GM12892 (cell line): ENCODE measurements around the gene HHAT.

Experiments used
- DNase-seq: peaks from one replicate; pipeline ENCODE4 v3.0.0; 2011; ENCODE audit not compliant: insufficient read length
- FAIRE-seq: peaks from 2 replicates; lab custom pipeline; 2011; peaks lifted over from hg19 to GRCh38; lab: Jason Lieb, UNC
- POLR2A ChIP-seq: IDR thresholded peaks from 2 replicates; pipeline ENCODE4 v1.6.1; 2011; ENCODE audit warnings: low read depth, low read length, control low read depth
- POLR2AphosphoS5 ChIP-seq: IDR thresholded peaks from 2 replicates; pipeline ENCODE4 v1.6.1; 2011; ENCODE audit warnings: low read depth, low read length, control low read depth
- TAF1 ChIP-seq: IDR thresholded peaks from 2 replicates; pipeline ENCODE4 v1.6.1; 2011; ENCODE audit warnings: low read depth, mild to moderate bottlenecking, control low read depth, low read length, borderline replicate concordance

The HHAT gene

DNA sequence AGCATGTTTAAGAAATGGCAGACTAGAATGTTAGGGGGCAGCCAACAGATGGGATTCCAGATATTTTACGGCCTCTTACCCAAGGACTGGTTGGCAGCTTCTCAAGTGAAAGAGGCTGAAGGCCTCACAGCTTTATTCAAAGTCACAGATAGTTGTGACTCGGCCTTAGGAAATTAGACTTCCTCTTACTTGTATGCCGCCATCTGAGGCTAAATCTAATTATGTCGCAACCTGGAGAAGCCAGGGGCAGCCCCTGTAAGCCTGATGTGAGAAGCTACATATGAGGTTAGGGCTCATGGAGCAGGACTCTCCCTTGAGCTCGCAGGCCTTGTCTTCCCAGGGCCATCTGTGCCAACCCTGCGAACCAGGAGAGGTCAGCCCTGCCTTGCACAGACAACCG is 352.5 kb downstream of the HHAT start:
- TF ChIP-seq TAF1, result no peak
- no peak for TF ChIP-seq POLR2A
- FAIRE-seq (no peak), DNase-seq (no peak)

DNA sequence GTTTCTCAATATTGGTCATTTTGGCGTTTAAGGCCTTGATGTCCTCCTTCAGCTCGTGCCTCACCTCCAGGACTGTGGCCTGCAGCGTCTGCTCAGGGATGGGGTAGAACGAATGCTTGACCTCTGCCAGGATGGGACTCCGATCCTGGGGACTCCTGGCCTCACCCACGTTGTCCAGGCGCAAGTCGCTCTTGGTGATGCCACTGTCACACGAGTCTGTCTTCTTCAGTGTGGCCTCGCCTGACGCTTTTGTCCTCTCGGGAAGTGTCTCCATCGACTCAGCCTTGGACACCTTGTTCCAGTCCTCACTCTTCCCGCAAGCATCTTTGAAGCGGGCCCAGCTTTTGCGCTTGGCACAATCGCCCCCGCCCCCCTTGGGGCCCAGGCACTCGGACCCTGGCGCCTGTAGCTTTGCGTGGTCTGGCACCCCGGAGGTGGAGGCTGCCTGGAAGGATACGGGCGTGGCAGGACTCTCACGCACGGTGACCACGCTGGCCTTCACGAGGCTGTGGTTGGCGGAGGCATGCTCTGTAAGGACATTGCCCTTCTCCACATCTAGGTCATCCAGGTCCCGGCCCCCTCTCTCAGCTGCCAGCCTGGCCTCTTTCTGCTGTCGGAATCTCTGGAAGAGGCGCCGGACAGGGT is 354.8 kb downstream of the HHAT start:
- DNase-seq, result no peak
- TF ChIP-seq POLR2AphosphoS5, result no peak
- TF ChIP-seq TAF1, result no peak
- no peak for TF ChIP-seq POLR2A
- FAIRE-seq, result no peak

DNA sequence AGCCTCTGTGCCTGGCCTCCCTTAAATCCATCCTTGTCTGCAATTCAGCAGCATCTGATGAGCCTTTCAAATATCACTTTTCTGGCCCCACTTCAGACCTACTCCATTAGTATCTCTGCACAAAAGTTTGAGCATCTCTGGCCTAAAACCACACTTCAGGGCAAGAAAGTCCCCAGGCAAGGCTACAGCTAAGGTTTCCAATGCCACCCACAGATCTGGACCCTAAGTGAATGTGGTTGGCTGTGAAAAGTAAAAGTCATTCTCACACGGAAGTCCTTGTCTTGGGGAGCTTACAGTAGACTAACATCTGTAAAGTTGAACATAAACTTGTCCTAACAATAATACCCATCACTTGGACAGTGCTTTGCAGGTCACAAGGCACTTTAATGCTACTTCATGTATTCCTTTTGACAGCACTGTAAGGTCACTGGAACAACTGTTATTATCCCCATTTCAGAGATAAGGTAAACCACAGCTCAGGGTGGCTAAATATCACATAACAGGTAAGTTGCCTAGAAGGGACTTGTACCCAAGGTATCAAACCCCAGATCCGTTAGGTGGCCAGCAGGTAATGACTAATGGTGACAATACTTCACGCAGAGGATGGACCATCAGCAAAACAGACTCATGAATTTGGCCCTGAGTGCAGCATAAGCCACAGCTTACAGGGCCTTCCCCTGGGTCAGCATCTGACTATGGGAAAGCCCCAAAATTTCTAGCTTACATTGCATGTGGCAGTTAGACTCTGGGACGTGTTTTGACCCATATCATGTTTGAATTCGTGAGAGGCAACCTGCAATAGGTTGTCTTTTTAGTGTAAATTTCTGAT is 356.0 kb downstream of the HHAT start:
- TF ChIP-seq POLR2AphosphoS5 (no peak), POLR2A (no peak), TAF1 (no peak)
- DNase-seq (peak; percentile 31), FAIRE-seq (peak; percentile 87)

DNA sequence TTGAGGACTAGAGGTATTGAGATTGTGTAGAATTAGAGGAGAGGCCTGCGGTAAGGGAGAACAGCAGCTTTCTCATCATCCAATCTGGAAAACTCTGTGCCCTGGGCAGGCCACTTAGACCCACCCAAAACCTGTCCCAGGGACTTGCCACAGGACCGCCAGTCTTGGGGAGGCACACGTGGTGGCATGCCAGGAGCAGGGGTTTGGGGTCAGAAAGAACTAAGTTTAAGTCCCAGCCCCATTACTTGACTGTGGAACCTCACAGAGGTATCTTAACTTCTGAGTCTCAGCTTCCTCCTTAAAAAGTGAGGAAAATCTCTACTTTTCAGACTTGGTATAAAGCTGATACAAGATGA is 356.6 kb downstream of the HHAT start:
- FAIRE-seq (no peak), DNase-seq (no peak)
- TF ChIP-seq POLR2AphosphoS5 (no peak), TAF1 (no peak), POLR2A (no peak)

DNA sequence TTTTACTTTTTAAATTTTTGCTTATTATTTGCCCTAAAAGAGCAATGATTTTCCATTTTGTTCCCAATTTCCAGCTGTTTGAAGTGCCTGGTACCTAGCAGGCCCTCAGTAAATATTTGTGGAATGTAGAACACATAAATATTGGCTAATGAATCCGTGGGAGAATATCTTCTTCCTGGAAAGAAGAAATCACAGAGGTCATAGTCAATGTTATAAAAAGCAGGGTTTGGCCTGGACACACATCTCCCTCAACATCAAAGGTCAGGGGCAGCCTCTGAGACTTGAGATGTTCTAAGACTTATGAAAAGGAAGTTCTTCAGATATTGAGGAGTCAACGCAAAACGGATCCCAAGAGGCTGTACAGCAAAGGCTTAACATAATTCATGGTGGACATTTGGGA is 358.1 kb downstream of the HHAT start:
- TF ChIP-seq POLR2A (no peak), TAF1 (no peak), POLR2AphosphoS5 (no peak)
- FAIRE-seq, result no peak
- DNase-seq, result no peak

DNA sequence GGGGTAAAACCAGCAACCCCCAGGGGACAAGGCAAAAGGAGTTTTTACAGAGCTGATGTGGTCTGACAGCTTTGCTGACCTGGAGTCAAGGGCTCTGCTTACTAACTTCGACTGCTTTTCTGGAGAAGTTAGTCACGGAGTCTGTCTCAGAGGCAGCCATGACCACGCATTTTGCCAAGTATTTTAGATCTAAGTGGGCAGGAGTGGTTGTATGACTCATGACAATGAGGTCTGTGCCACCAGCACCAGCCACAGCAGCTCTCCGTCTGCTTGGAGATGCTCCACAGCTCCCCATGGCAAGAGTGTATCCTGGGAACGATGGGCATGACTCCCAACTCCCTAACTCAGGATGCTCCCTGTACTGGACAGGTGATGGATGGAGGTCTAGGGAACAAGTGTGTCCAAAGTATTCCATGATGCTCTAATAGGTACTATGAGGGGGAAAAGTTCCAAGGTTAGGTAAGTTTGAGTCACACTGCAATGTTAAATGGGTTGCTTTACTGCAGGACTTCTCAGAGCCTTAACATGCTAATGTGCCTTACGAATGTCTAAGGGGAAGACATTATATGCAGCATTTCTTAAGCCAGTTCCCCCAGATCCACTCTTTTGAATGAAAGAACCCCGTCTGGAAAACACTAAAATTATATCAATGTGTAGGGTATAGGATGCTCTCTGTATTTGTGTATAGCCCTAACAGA is 359.0 kb downstream of the HHAT start:
- DNase-seq (no peak), FAIRE-seq (no peak)
- TF ChIP-seq POLR2AphosphoS5, result no peak
- no peak for TF ChIP-seq TAF1
- TF ChIP-seq POLR2A, result no peak

DNA sequence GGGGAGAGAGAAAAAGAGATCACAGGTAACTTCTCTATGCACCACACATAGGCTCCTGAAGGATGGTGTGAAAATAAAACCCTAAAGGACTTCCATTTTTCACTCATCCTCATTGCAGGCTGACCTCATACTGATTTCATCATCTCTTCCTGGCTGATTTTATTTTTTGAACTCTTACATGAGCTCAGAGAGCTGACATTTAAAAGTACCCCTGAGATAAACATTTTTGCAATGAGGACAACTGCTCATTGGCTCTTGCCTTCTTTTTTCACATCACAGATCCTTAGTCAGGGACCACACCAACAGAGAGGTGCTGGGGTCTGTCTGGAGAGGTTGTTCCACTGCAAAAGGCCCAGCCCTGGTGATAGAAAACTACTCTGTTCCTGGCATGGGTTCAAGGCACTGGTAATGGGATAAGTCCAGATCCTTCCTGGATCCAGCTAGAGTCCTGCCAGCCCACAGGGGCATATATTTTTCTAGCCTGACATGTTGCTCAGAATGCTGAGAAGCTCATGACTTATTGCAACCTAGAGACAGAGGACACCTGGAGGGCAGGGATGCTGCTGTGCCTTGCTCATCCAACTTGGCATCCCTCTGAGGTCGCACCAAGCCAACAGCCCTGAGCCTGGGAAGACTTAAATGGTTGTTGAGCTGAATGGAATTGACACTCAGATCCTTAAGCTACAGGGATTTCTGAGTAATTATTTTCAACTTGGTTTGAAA is 360.0 kb downstream of the HHAT start:
- no peak for DNase-seq
- no peak for TF ChIP-seq POLR2AphosphoS5
- no peak for TF ChIP-seq TAF1
- no peak for TF ChIP-seq POLR2A
- no peak for FAIRE-seq

DNA sequence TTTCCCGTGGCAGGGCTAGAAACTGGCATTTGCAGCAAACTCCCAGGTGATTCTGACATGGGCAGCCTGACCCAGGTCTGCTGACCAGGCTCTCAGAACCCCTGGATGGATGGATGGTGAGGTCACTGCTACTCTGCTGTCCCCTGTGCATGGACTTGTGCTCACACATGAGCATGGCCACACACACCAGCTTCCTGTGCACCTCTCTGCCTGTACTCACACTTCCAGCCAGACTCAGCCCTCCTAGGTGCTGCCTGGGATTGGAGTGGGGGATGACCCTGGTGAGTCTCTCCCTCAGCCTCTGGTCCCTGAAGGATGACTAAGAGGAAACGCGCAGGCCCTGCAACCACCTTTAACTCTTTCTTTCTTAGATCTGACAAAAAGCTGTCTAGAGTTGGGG is 361.1 kb downstream of the HHAT start:
- FAIRE-seq (no peak), DNase-seq (no peak)
- TF ChIP-seq POLR2A, result no peak
- no peak for TF ChIP-seq POLR2AphosphoS5
- no peak for TF ChIP-seq TAF1

DNA sequence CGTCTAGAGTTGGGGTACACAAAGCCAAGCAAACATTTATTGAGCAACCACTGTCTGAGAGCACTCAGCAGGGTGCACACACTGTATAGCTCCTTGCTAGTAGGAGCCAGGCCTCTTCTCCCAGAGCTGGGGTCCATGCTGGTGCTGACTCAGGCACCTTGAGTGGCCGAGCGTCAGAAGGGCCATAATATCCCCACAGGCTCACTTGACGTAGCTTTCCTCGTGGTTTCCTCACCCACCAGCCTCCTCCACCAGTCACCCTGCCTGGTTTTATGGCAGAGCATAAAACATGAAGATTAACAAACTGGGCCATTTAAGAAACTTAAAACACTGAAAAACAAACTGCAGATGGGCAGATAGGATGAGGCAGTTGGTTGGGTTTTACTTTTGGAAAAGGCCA is 361.5 kb downstream of the HHAT start:
- FAIRE-seq (no peak), DNase-seq (no peak)
- TF ChIP-seq TAF1 (no peak), POLR2A (no peak), POLR2AphosphoS5 (no peak)

DNA sequence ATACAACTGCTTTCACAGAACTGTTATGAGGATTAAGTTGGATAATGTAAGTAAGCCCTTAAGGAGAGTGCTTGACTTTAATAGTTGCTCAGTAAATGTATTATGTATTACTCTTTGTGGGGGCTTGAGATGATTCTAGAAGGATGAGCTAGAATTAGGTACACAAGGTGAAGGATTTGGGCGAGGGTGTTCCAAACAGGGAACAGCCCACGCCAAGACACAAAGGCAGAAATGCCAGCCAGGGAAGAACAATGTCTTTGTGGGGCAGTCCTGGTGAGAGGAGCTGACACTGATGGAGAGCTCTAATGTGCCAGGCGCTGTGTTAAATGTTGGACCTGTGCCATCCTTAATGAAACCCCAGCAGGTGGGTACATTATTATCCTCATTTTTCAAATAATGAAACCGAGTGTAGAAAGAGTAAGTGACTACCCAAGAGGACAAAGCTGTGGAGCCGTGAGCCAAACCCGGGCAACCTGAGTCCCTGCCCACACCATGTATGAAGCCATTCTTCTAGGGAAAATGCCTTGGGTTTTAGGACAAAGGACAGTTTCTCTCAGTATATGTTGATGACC is 362.4 kb downstream of the HHAT start:
- TF ChIP-seq TAF1 (no peak), POLR2AphosphoS5 (no peak)
- FAIRE-seq, result no peak
- DNase-seq, result no peak

DNA sequence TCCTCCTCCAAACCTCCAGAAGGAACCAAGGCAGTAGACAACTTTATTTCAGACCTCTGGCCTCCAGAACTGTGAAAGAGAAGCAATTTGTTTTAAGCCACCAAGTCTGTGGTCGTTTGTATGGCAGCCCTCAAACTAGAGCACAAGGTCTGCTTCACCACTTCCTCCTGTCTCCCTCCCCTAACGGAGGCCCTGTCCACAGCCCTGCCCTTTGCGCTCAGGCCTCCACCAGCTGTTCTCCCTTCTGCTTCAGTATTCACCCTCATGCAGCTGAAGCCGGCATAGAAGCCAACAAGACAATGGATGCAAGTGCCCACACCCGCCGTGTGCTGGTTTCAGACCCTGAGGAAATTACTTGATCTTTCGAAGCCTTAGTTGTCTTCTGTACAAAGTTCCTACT is 364.1 kb downstream of the HHAT start:
- DNase-seq (no peak), FAIRE-seq (no peak)
- TF ChIP-seq POLR2AphosphoS5 (no peak), TAF1 (no peak), POLR2A (no peak)

DNA sequence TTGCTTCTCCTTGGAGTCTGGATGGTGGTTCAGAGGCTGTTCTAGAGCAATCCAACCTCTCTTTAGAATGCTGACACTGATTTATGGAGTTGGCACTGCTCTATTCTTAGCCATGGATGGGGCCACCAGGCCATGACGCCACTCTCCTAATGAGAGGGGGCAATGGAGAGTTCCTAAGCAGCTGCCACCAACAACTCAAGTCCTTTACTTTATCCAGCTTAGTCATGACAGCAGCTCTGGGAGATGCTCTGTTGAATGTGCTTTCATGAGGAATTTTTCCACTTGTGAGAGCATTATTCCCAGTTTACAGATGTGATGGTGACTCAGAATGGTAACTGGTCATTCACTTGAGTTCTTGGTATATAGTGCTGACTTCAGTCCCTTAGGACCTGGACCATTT is 366.3 kb downstream of the HHAT start:
- no peak for FAIRE-seq
- no peak for DNase-seq

More for the DNA sequence above, 366.3 kb downstream of the HHAT start:
- no peak for TF ChIP-seq TAF1
- no peak for TF ChIP-seq POLR2A
